A673 (cell line): ENCODE measurements around the gene DUSP6. TPM values are rescaled to one million over a fixed set of nuclear protein-coding genes. Genes with fewer than 3 reads are reported as not detected.

Source experiments
- BruUV-seq: library from RNA; stranded (reverse); fragments of 400-500 nt; replicated peaks from 2 replicates; lab custom pipeline; 2021; lab: Mats Ljungman, UMichigan
- CTCF ChIA-PET: fragments of 300-600 bp; sonication (Branson Sonifier 250); formaldehyde crosslinking; loops from one replicate; lab custom pipeline; 2022; ENCODE audit warnings: antibody characterized with exemption; lab: Charles Lee
- POLR2A ChIA-PET: fragments of 300-600 bp; sonication (Branson Sonifier 250); formaldehyde crosslinking; loops from one replicate; lab custom pipeline; 2022; ENCODE audit warnings: antibody characterized with exemption; ENCODE audit not compliant: low non-redundant PET; lab: Charles Lee
- DNase-seq: peaks from one replicate; pipeline ENCODE4 v3.0.0-alpha.2; 2015; ENCODE audit warnings: low spot score
- H3K27ac ChIP-seq: fragments of 200-600 bp; sonication (generic); 2 replicates; pipeline ENCODE4 v1.5.1; 2016; ENCODE audit warnings: mixed run types, low read depth, mild to moderate bottlenecking, mixed read lengths, antibody characterized with exemption, low read length; ENCODE audit not compliant: poor library complexity, severe bottlenecking
- H3K27me3 ChIP-seq: fragments of 200-600 bp; sonication (generic); replicated peaks from 2 replicates; pipeline ENCODE4 v1.6.1; 2017; ENCODE audit warnings: mixed run types, low read depth, mild to moderate bottlenecking, mixed read lengths, antibody characterized with exemption, low read length; ENCODE audit not compliant: insufficient read depth, poor library complexity
- H3K36me3 ChIP-seq: fragments of 200-600 bp; sonication (generic); 2 replicates; pipeline ENCODE4 v1.6.1; 2016; ENCODE audit warnings: mixed run types, mild to moderate bottlenecking, mixed read lengths, antibody characterized with exemption, low read length; ENCODE audit not compliant: insufficient read depth, poor library complexity, severe bottlenecking
- H3K4me1 ChIP-seq: fragments of 200-600 bp; sonication (generic); 2 replicates; pipeline ENCODE4 v1.6.1; 2017; ENCODE audit warnings: mixed run types, mild to moderate bottlenecking, mixed read lengths, antibody characterized with exemption, low read length; ENCODE audit not compliant: insufficient read depth, poor library complexity, severe bottlenecking
- H3K4me3 ChIP-seq: fragments of 200-600 bp; sonication (generic); 2 replicates; pipeline ENCODE4 v1.5.1; 2016; ENCODE audit warnings: low read depth, mixed run types, mild to moderate bottlenecking, mixed read lengths, low read length; ENCODE audit not compliant: poor library complexity, severe bottlenecking
- H3K9me3 ChIP-seq: fragments of 200-600 bp; sonication (generic); 2 replicates; pipeline ENCODE4 v1.6.1; 2016; ENCODE audit warnings: mixed run types, low read depth, mild to moderate bottlenecking, mixed read lengths, antibody characterized with exemption, low read length; ENCODE audit not compliant: poor library complexity, severe bottlenecking
- EZH2 ChIP-seq: fragments of 200-600 bp; sonication (generic); IDR thresholded peaks from 2 replicates; pipeline ENCODE4 v1.6.1; 2017; ENCODE audit warnings: borderline replicate concordance, low read depth, mild to moderate bottlenecking, mixed read lengths, antibody characterized with exemption, low read length; ENCODE audit not compliant: poor library complexity, severe bottlenecking
- intact Hi-C: fragments of 100-400 bp; cut with micrococcal nuclease; formaldehyde crosslinking; loops from one replicate; pipeline ENCODE4 v1.10.0; 2022; ENCODE audit not compliant: unreplicated experiment
- total RNA-seq: library from RNA; stranded (reverse); gene quantifications from 2 replicates; pipeline ENCODE4 v1.2.3, GENCODE V29; 2021
- TF ChIP-seq, protein P1 (sequence below): fragments of 300-800, 200-600 bp; sonication (generic); conservative IDR thresholded peaks from 2 replicates; pipeline ENCODE4 v1.5.1; 2017; ENCODE audit warnings: low read depth, mild to moderate bottlenecking, antibody characterized with exemption, low read length, moderate library complexity, mixed read lengths

Gene DUSP6
- total RNA-seq, 1 experiment from 2014 or later = 226 TPM

GRCh38 chr12:89327486-89328094 lies 24.7 kb downstream of the DUSP6 start:
- H3K4me1 ChIP-seq = peaks cover 37% of the 10 kb centered on the region
- CTCF ChIA-PET = no interaction called here
- no peak for TF ChIP-seq EZH2
- TF ChIP-seq, protein P1, sequence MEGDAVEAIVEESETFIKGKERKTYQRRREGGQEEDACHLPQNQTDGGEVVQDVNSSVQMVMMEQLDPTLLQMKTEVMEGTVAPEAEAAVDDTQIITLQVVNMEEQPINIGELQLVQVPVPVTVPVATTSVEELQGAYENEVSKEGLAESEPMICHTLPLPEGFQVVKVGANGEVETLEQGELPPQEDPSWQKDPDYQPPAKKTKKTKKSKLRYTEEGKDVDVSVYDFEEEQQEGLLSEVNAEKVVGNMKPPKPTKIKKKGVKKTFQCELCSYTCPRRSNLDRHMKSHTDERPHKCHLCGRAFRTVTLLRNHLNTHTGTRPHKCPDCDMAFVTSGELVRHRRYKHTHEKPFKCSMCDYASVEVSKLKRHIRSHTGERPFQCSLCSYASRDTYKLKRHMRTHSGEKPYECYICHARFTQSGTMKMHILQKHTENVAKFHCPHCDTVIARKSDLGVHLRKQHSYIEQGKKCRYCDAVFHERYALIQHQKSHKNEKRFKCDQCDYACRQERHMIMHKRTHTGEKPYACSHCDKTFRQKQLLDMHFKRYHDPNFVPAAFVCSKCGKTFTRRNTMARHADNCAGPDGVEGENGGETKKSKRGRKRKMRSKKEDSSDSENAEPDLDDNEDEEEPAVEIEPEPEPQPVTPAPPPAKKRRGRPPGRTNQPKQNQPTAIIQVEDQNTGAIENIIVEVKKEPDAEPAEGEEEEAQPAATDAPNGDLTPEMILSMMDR = no peak
- no peak for DNase-seq
- H3K27ac ChIP-seq = peak overlapping the region; percentile 25
- no peaks in the 10 kb centered on the region for H3K27me3 ChIP-seq
- BruUV-seq = no TSS peak
- POLR2A ChIA-PET = no interaction called here
- intact Hi-C loops = no loop called here
- H3K36me3 ChIP-seq = no peaks in the 10 kb centered on the region
- H3K4me3 ChIP-seq = no peak overlapping the region
- peaks cover 14% of the 10 kb centered on the region for H3K9me3 ChIP-seq

GRCh38 chr12:89326239-89327040 lies 25.9 kb downstream of the DUSP6 start:
- Histone ChIP-seq H3K4me3 (no peak overlapping the region), H3K9me3 (peaks cover 13% of the 10 kb centered on the region), H3K27me3 (no peaks in the 10 kb centered on the region), H3K4me1 (peaks cover 35% of the 10 kb centered on the region), H3K36me3 (no peaks in the 10 kb centered on the region), H3K27ac (peak overlapping the region; percentile 31)
- no peak for DNase-seq
- TF ChIP-seq, protein P1 = no peak
- TF ChIP-seq EZH2 = no peak
- CTCF ChIA-PET = no interaction called here
- POLR2A ChIA-PET = no interaction called here
- BruUV-seq = no TSS peak
- intact Hi-C loops = no loop called here

GRCh38 chr12:89325495-89325894 lies 26.8 kb downstream of the DUSP6 start:
- Histone ChIP-seq H3K4me1 (peaks cover 35% of the 10 kb centered on the region), H3K9me3 (peaks cover 4% of the 10 kb centered on the region), H3K36me3 (no peaks in the 10 kb centered on the region), H3K27ac (peak overlapping the region; percentile 31), H3K27me3 (no peaks in the 10 kb centered on the region), H3K4me3 (no peak overlapping the region)
- intact Hi-C loops = no loop called here
- no TSS peak for BruUV-seq
- ChIA-PET CTCF (no interaction called here), POLR2A (no interaction called here)
- DNase-seq = no peak
- no peak for TF ChIP-seq EZH2
- TF ChIP-seq, protein P1 = no peak
